Breast epithelium (tissue), 3 donors: ENCODE data around the gene GREM1.

ENCODE experiments used
- CTCF ChIP-seq, 3 donors: fragments of 450-650 bp; IDR thresholded peaks; one replicate each; pipeline ENCODE4 v1.5.1; 2016 to 2017; ENCODE audit warnings: antibody characterized with exemption in 3 of 3, mild to moderate bottlenecking in 3 of 3, moderate library complexity in 3 of 3
- POLR2A ChIP-seq: fragments of 450-650 bp; IDR thresholded peaks from one replicate; pipeline ENCODE4 v1.6.1; 2016; ENCODE audit warnings: antibody characterized with exemption, mild to moderate bottlenecking, moderate library complexity
- POLR2AphosphoS5 ChIP-seq, 3 donors: sonication (generic); formaldehyde crosslinking; IDR thresholded peaks; one replicate each; pipeline ENCODE4 v1.6.1; 2017; ENCODE audit warnings: antibody characterized with exemption in 3 of 3

DNA sequence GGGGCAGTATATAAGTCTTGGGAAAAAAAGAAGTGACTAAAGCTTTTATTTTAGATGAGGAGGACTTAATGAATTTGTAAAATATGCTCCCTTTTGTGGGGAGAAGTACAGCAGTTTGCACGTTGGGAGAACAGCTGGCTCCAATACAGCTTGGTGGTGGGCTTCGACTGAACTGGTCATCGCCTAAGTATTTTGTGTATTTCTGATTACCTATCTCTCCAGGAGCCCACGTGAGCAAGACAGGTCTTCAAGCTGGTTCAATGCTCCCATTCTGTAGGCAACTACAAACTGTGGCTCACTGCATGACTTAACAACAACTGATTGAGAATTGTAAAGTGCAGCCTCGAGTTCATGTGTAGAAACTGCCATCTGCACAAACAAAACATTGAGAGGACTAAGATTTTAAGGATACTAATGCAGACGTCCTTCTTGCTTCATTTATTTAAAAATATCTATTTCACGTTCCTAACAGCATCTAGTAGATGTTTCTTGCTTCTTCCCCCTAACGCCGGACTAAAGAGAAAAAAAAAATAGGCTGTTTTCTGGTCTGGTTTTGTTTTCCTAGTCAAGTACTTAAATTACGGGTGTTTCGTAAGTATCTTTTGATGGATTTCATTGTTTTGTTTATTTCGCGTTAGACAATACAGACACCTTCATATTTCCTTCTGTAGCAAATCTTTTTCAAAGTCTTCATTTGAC is 1.4 kb upstream of the GREM1 start:
- TF ChIP-seq CTCF (IDR thresholded peaks at IDR 0.05) (no peak), POLR2AphosphoS5 (IDR thresholded peaks at IDR 0.05) (no peak), POLR2A (no peak)
